Fibroblast of peridontal ligament (primary cell): ENCODE measurements around the gene CA10.

Experiments
- DNase-seq: peaks from one replicate; pipeline ENCODE4 v3.0.0-alpha.2; 2010; ENCODE audit errors: extremely low read depth

CA10 gene

GRCh38 chr17:51818777-51819176 lies 339.7 kb downstream of the CA10 start:
- DNase-seq = no peak

DNA sequence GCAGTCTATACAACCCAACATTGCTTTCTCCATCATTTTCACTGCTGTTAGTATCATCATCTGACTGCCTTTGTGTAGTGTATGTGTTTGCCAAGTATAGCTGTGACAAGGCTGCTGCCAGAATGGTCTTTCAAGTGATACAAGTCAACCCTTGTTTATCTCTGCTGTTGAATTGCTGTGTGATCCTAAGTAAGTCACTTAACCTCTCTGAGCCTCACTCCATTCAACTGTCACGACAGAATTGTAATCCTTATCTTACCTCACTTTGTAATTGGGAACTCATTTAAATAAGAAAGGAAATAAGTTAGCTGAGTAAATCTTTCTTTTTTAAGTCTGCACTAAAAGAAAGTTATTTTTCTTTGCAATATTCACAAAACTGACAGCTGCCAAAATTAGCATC lies 340.6 kb downstream of the CA10 start:
- DNase-seq = no peak

- no peak for DNase-seq
Measured at GRCh38 chr17:51817117-51817516, 341.4 kb downstream of the CA10 start.

GRCh38 chr17:51815097-51815496 lies 343.4 kb downstream of the CA10 start:
- DNase-seq = no peak

GRCh38 chr17:51814521-51814920 lies 344.0 kb downstream of the CA10 start:
- DNase-seq = no peak

- DNase-seq = no peak
Measured at GRCh38 chr17:51813784-51814174, 344.7 kb downstream of the CA10 start.

- DNase-seq = no peak
Measured at GRCh38 chr17:51813140-51813783, 345.3 kb downstream of the CA10 start.

DNA sequence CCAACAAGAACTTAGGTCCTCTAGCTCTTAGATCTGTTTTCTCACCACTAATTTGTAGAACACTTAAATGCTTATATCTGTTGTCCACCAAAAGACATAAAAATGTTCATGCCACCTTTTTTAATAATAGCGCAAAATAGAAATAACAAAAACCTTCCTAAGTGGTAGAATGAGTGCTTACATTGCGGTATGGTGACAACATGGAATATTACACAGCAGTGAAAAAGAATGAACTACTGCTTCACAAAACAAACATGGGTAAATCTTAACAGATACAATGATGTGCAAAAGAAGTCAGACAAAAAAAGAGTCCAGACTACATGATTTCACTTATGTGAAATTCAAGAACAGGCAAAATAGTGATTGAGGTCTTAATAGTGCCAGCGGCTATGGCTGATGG lies 351.1 kb downstream of the CA10 start:
- DNase-seq = no peak

GRCh38 chr17:51805765-51806164 lies 352.7 kb downstream of the CA10 start:
- DNase-seq = no peak

GRCh38 chr17:51805185-51805584 lies 353.3 kb downstream of the CA10 start:
- no peak for DNase-seq

DNA sequence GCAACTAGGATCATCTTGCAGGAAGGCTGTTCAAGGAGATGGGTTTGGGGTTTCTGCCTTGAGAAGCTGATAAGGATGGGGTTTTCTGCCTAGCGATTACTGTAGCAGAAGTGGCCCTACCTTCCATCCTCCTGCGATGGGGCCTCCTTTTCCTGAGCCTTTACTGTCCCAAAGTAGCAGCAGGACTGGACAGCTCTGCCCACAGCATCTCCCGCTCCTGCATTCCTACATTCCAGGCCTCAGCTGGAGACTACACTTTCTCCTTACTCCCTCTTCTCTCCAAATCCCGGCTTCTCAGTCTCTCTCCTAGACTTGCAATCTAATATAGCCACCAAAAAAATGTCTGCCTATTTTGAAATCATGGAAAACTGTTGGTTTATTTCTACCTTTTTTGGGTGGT lies 355.4 kb downstream of the CA10 start:
- DNase-seq = no peak

- no peak for DNase-seq
Measured at GRCh38 chr17:51802544-51802943, 356.0 kb downstream of the CA10 start.

GRCh38 chr17:51801626-51802025 lies 356.9 kb downstream of the CA10 start:
- no peak for DNase-seq

- DNase-seq = no peak
Measured at GRCh38 chr17:51799981-51800380, 358.5 kb downstream of the CA10 start.

GRCh38 chr17:51799240-51799639 lies 359.3 kb downstream of the CA10 start:
- DNase-seq = no peak

- DNase-seq = no peak
Measured at GRCh38 chr17:51797150-51797549, 361.4 kb downstream of the CA10 start.

DNA sequence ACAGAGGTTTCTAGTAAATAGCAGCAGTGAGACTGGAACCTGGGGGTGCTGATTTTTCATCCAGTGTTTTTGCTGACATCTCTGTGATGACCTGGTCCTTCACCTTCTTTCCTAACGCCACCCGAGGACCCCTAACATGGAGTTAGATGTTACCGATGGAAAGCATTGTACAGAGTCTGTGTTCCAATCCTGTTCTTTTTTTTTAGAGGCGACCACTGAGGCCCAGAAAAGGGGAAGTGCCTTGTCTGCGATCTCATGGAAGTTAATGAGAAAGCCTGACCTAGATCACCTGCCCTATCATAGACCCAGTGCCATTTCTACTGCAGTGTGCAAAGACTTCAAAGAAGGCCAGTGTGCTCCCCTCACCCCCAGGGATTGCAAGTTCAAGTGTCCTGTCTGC lies 362.5 kb downstream of the CA10 start:
- no peak for DNase-seq

DNA sequence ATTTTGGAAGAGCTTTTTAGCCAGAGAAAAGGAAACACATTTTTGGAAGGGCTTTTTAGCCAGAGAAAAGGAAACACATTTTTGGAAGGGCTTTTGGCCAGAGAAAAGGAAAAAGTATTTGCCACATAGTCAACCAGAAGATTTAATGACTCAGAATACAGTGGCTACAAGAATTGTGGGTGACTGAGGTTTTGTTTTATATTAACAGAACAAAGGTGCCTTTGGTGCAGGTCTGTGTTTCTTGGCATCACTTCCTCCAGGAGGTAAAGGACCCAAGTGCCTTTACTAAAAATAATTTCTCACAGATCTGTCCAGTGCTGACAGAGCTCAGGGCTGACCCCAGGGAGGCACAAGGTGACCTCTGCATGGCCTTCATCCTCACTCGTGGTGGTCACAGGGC lies 363.1 kb downstream of the CA10 start:
- DNase-seq = no peak

- DNase-seq = no peak
Measured at GRCh38 chr17:51794466-51794865, 364.0 kb downstream of the CA10 start.

DNA sequence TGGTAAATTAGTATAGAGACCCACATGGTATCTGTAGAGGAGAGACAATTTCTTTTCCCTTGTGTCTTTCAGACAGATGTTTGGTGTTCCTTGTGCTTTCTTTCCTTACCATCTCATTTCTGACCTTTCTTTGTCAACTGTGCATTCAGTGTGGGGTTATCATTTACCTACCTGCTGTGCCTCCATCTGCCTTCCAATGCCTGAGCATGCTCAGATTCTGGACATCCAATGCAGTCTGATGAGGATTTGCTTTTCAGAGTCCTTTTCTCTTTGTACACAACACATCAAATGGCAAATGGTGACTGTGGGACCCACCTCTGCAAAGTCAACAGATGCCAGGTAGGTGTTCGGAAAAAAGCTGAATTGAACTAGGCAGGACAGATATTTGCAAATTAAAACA lies 364.8 kb downstream of the CA10 start:
- no peak for DNase-seq

GRCh38 chr17:51778842-51779241 lies 379.7 kb downstream of the CA10 start:
- no peak for DNase-seq

- DNase-seq = no peak
Measured at GRCh38 chr17:51770027-51770759, 388.3 kb downstream of the CA10 start.

GRCh38 chr17:51769231-51769630 lies 389.3 kb downstream of the CA10 start:
- DNase-seq = no peak

- DNase-seq = no peak
Measured at GRCh38 chr17:51768706-51769105, 389.8 kb downstream of the CA10 start.
